GM19099 (cell line): ENCODE measurements around the gene DPP6.

ENCODE experiments used
- POLR2A ChIP-seq: IDR thresholded peaks from 3 replicates; pipeline ENCODE4 v1.6.1; 2011; ENCODE audit warnings: low read depth; ENCODE audit not compliant: insufficient read length; ENCODE audit errors: extremely low read depth

The DPP6 gene

DNA sequence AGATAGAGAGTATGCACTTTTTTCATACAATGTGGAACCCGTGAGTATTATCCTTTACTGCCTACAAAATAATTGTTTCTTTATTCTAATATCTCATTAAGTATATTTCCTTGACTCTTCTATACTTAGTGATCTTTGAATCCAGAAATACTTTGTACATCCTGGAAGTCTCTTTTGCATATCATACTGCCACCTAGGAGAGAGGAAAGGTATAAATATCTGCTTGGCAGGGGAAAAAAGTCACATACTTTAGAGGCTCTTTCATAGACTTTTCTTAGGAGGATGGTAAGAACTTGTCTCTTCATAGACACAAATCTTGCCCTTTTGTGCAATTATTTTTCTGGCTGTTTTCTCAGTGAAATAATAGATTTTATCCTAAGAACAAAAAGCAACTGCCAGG lies 514.7 kb downstream of the DPP6 start:
- TF ChIP-seq POLR2A: no peak

DNA sequence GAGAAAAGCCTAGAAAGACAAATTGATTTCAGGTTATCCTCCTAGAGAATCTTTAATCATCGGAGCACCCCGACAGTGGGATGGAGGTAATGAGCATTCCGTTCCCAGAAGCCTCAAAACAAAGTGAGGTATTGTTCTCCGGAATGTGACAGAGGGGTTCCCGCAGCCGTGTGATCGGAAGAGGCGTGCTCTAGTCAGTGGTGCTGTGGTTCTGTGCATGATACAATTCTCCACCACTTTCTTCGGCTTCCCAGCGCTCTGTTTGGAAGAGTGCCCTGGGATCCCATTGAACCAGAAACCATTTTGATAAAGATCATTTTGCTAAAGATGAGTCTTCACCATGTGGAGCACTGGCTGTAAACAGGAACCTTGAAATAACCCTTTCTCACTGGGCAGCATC lies 516.1 kb downstream of the DPP6 start:
- no peak for TF ChIP-seq POLR2A

DNA sequence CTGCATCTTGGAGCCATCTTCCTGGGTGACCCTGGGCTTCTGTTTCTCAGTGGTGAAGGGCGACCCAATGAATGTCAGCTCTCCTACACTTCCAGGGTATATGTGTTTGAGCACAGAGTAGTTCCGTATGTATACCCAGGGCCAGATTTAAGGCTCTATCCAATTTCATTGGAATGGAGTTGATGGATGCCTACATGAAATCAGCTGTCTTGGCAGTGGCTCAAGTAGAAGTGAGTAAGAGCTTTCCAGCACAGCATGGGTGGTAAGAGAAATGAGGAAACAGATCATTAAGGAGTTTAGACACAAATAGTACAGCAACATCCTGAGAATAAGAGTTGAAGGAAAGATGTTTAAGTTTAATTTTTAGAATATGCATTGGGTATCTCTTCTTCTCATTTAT lies 517.7 kb downstream of the DPP6 start:
- no peak for TF ChIP-seq POLR2A

DNA sequence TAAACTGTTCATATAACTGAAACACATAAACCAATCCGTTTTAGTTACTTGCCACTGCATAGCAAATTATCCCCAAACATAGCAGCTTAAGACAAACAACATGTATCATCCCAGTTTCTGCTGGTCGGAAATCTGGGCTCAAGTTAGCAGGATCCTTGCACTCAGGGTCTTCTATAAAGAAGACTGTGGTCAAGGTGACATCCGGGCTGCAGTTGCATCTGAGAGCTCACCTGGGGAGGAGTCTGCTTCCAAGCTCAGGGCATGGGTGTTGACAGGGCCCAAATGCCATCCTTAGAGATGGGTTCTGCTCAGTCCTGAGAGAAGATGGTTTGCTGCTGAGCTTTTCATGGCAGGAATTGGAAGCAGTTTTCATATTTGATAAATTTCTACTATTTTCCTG lies 519.6 kb downstream of the DPP6 start:
- TF ChIP-seq POLR2A: no peak

DNA sequence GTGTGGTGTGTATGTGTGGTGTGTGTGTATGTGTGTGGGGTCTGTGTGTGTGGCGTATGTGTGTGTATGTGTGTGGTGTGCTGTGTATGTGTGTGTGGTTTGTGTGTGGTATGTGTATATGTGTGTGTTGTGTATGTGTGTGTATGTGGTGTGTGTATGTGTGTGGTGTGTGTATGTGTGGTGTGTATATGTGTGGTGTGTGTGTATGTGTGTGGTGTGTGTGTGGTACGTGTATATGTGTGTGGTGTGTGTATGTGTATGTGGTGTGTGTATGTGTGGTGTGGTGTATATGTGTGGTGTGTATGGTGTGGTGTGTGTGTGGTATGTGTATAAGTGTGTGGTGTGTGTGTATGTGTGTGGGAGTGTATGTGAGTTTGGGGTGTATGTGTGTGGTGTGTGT lies 522.0 kb downstream of the DPP6 start:
- TF ChIP-seq POLR2A: no peak

DNA sequence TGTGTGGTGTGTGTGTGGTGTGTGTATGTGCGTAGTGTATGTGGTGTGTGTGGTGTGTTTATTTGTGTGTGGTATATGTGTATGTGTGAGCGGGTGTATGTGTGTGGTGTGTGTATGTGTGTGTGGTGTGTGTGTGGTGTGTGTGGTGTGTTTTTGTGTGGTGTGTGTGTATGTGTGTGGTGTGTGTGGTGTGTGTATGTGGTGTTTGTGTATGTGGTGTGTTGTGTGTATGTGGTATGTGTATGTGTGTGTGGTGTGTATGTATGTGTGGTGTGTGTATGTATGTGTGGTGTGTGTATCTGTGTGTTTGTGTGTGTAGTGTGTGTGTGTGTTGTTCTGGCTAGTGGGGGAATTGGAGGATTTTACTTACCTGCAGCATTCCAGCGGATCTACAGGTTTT lies 523.3 kb downstream of the DPP6 start:
- no peak for TF ChIP-seq POLR2A

DNA sequence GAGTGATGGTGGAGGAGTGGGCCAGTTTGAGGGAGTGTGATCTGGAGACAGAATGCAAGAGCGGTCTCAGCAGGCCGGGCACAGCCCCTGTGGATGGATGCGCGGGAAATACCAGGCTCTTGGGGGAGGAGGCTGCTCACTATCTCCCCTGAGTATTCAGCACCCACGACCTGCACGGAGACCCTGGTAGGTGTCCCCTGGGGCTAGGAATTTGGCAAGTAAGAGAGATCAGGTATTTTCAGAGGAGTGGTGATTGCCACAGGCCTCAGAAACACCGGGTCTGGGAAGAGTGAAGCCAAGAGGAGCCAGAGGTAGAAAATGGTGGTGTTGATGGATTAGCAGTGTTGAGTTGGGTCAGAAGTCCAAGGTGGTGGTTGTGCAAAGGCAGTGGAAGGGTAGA lies 524.4 kb downstream of the DPP6 start:
- no peak for TF ChIP-seq POLR2A

DNA sequence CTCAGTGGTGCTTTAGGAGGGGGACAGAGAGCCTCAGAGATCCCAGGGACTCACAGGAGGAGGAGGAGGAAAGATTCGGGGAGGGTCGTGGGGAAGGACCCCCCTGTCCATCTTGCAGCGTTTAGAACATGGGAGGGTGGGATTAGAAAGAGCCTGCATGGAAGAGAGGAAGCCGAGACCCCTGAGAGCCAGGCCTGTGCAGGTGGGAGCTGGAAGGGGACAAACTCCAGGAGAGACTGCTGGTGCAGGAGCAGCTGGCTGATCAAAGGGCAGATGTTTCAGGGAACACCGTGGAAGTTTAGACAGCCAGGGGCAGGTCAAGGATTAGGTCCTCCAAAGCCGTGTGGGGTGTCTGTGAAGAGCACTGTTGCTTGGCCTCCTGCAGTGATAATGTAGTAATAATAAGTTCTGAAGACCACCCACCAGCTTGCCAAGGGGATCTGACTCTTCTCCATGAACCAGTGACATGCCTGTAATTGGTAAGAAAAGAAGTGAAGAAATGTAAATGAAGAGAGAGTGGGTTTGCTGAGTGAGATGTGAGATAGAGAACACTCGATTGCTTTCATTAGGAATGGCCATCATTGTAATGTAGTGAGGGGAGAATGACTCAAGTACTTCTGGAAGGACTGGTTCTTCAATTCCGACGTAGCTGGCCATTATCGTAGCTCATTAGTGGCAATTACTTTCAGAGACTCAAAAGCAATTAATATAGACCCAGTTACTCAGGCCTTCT lies 525.1 kb downstream of the DPP6 start:
- no peak for TF ChIP-seq POLR2A

DNA sequence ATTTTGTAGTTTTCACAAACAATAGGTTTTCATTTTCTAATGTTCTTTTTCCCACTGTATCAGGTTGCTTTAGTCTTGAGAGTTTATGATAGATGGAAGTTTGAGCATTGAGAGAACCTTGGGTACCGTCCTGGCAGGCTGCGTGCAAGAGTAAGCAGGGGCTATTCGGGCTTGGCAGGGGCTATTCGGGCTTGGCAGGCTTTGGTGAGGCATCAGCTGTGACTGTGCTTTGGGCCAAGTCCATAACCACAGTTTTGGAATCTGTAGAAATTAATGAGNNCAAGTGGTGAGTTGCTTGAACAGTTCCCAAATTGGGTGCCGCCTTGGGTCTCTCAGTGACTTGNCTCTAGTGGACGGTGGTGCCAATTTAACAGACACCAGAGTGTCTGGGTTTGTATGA lies 526.1 kb downstream of the DPP6 start:
- no peak for TF ChIP-seq POLR2A

DNA sequence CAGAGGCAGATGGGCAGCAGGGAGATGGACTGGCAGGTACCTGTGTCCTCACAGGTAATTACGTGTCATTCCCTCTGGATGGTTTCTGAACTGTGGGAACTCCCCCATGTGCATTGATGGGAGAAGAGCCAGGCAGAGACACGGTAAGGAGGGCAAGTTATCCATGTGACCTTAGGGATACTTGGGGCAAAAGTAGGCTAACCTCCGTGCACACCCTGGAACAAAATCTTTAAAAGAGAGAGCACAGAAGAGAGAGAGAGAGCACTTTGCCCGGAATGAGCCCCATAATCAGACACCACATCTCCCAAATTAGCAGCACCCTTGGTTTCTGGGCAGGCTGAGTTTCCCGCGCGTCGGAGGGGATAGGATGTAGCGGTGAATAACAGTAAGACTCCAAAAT lies 527.5 kb downstream of the DPP6 start:
- no peak for TF ChIP-seq POLR2A

DNA sequence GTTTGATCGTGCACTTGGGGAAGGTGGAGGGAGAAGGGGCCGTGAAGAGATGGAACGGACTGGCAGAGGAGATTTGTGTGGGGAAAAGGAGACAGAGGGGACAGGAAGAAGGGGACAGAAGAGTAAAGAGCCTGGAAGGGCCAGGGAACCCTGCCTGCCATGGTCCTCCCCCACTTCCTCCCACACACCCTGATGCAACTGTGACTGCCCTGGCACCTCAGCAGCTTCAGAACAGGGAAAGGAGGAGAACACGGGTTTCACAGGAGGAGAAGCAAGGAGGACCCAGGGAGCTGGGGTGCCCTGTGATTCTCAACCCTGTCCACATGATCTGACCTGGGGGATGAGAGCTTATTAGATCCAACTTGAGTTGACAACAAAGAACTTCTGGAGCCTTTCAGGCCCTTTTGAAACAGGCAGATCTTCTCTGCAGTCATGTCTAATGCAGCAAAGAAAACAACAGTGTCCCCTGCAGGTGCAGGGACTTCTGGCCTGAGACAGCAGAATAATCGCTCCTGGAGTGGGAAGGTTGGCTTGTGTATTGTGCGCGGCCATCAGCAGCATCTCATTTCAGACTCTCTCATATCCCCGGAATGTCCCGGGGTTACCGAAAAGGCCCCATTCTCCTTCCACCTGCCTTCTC lies 529.2 kb downstream of the DPP6 start:
- TF ChIP-seq POLR2A: no peak

DNA sequence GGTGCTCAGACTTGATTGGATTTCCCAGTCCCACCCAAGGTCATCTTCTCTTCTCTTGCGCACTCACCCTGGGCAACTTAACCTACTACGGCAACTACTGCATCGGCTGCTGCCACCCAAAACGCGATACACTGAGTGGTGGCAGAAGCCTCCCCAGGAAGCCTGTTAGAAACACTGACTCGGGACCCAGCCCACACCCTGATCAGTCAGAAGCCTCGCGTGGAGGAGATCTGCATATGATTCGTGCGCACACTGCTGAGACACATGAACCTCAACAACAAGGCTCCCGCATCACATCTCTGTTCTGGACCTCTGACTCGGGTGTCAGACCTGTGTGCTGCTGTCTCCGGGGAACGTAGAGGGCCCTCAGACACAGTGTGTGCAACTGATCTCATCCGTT lies 531.3 kb downstream of the DPP6 start:
- TF ChIP-seq POLR2A: no peak

DNA sequence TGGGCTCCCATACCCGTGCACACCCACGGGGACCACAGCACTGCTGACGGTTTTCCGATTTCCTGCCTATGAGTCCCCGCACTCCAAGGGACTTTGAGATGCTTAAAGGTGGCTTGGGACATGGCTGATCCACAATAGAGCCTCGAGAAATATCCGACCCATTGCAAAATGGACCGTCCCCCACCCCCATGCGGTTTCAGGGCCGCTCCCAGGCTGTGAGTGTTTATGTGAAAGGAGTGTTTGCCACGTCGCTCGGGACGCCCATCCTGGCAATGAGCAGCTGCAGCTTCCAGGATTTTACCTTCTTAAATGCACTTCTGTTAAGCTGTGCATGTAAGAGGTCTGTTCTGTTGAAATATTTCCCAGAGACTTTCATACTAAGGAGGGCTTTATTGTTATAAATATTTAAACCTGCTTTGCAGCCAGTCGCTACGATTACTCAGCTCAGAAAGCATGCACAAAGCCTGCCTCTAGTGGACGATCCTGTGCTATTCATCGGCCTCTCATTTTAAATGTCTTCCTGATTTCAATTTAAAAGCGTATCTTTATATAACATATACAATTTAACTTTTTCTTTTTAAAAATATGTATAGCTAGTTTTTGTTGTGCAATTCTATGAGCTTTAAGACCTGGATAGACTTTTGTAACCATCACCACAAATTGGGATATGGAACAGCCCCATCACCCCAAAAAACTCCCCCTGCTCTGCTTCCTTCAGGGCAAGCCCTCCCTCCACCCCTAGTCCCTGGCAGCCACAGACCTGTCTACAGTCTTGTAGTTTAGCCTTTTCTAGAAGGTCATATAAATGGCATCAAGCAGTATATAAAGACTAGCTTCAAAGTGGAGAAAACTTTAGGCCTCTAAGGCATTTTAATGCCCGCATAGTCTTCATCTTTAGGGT lies 532.4 kb downstream of the DPP6 start:
- TF ChIP-seq POLR2A: no peak

DNA sequence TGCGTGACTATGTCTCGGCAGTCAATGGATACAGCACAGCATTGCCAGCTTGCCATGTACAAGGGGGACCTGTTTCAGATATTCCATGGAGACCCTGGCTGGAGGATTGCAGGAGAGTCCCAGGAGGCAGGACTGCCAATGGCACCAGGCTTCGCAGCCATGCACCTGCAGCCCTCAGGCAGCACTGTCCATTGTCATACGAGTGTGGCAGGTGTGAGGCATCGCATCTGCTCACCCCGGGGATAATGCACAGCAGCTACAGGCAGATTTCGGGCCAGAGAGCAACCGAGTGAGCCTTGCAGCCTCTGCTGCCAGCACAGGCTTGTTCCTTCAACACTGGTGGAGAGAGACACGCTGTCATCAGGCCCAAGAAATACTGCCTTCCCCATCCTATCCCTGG lies 535.6 kb downstream of the DPP6 start:
- TF ChIP-seq POLR2A: no peak

DNA sequence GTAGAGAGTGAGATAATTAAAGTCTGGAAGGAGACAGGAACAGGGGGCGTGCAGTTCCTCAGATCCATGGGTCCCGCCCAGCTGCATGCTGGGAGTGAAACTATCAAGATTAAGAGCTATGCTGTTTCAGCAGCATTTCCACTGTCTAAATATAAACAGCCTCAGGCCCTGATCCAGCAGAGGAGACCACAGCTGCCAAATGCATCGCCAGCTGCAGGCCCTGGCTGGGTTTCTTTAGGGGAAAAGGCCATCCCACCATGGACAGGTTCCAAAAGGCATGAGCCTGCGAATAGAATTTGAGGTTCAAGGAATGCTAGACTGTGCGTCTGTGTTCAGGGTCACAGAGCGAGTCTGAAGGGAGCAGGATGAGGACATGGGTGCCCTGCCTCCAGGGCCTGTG lies 539.3 kb downstream of the DPP6 start:
- TF ChIP-seq POLR2A: no peak

DNA sequence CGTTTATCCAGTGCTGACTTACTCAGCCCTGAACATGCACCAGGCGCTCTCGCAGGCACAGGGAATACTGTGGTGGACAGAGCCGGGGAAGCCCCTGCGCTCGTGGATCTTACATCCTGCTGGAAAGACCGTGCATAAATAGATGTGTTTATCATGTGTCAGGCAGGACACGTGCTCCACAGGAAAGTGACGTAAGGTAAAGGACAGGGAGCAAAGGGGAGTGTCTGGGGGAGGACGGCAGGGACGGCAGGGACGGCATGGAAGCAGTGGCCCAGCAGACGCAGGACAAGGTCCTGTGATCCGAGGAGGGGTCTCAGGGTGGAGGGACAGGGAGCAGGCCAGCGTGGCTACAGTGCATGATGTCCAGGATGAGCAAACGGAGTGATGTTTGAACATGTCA lies 540.2 kb downstream of the DPP6 start:
- TF ChIP-seq POLR2A: no peak
